T-helper 1 cell treated with Interleukin-12 subunit alpha and Interleukin-12 subunit beta and Interleukin-4 antibody, amounts not matched to agents 30 μg/mL and 1 μg/mL, for 36 hours (primary cell): ENCODE data around the gene USP21.

Experiments used
- H3K27ac Mint-ChIP-seq: one replicate; pipeline ENCODE4 v1.8.0; 2021; ENCODE audit warnings: mild to moderate bottlenecking, mixed read lengths
- H3K27me3 Mint-ChIP-seq: one replicate; pipeline ENCODE4 v1.8.0; 2021; ENCODE audit warnings: low read depth, mixed read lengths
- H3K36me3 Mint-ChIP-seq: one replicate; pipeline ENCODE4 v1.8.0; 2021; ENCODE audit warnings: low read depth, mixed read lengths
- H3K4me1 Mint-ChIP-seq: one replicate; pipeline ENCODE4 v1.8.0; 2021; ENCODE audit warnings: low read depth, mixed read lengths
- H3K4me3 Mint-ChIP-seq: one replicate; pipeline ENCODE4 v1.8.0; 2021; ENCODE audit warnings: mild to moderate bottlenecking, moderate library complexity, mixed read lengths
- H3K9me3 Mint-ChIP-seq: one replicate; pipeline ENCODE4 v1.8.0; 2021; ENCODE audit warnings: mixed read lengths

The USP21 gene

DNA sequence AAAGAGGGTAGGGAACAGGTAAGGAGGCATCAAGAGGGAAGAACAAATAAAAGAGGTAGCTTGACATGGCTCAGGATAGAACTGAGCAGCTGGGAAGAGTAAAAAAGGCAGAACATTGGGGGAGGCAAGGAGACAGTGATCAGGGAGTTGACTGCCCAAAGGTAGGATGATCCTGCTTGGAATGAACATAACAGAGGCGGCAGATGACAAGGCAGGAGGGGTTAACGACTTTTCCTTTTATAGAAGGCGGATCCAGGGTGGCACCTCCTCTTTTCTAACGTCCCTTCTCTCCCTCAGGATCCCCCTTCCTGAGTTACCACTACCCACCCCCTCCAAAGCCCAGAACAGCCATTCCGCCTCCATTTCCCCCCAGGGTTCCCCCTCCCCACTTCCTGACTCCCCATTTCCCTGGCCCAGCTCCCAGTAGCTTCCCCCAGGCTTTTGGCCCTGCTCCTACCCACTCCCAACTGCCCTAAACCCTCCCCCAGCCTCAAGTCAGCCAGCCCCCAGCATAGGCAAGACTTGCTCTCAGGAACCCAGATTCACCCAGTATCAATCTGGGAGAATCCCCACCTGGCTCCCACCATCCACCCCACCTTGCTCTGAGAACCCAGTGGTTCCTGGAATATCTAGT, 40.3 kb downstream of the USP21 start:
- Mint-ChIP-seq H3K4me3 (peak overlapping the region; percentile 39), H3K36me3 (peaks cover 19% of the 10 kb centered on the region), H3K4me1 (peaks cover 56% of the 10 kb centered on the region), H3K27ac (peak overlapping the region; percentile 96), H3K27me3 (no peaks in the 10 kb centered on the region), H3K9me3 (no peaks in the 10 kb centered on the region)

DNA sequence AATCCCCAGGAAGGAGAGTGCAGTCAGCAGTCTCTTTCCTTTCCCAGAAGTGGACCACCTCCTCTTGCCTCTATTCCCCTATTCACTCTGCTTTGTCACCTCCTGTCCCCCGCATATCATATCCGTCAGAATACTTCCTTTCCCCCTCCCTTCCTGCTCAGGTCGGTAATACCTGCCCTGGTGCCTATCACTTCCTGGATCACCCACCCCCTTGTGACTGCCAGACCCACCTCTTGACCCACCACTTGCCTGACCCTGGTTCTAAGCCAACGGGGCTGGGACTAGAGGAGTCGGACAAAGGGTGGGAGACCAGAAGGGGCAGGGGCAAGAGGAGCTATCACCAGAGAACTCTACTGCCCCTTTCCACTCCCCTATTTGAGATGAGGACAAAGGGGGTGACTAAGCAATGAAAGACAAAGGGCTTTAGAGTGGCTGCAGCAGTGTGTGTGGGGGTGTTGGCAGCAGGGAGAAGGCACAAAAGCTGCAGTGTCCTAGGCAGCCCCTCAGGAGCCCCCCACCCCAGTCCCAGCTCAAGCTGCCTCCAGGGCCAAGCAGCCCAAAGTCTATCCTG, 41.2 kb downstream of the USP21 start:
- H3K27me3 Mint-ChIP-seq, result no peaks in the 10 kb centered on the region
- peaks cover 23% of the 10 kb centered on the region for H3K36me3 Mint-ChIP-seq
- H3K27ac Mint-ChIP-seq, result peak overlapping the region; percentile 96
- peaks cover 55% of the 10 kb centered on the region for H3K4me1 Mint-ChIP-seq
- H3K9me3 Mint-ChIP-seq, result no peaks in the 10 kb centered on the region
- H3K4me3 Mint-ChIP-seq, result peak overlapping the region; percentile 39

DNA sequence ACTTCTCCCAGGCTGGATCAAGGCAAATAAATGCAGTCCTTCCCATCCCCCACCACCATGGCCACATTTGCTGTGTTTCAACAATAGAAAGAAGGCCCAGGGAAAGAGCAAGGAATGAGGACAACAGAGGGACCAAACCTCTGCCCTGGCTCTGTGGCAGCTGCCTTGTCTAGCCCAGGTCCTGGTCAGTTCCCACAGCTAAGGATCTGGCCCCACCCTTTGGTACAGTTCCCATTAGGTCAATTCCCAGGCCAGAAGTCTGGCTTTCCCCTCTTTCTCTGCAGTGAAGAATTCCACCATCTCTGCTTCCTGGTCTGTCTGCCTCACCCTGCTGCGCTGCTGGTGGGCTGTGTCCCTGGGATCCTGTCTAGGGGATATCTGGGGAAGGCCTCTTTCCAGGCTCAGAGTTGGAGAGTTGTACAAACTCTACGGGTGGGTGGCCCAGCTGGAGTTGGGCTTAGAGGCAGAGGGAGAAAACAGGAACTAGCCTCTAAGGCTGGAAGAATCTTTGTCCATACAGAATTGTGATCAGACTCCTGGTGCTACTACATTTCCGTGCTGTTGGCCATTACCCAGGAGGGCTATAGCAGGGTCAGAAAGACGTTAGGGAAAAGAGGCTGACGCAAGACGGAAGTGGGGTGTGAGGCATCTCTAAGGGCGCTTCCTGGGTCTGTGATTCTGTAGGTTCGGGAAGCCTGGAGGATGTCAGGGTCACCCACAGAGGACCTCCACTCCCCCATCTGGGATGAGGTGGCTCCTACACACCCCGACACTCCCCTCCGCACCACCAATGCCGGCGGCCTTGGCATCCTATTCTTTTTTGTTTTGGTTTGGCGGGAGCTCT, 41.9 kb downstream of the USP21 start:
- peaks cover 28% of the 10 kb centered on the region for H3K36me3 Mint-ChIP-seq
- no peaks in the 10 kb centered on the region for H3K9me3 Mint-ChIP-seq
- no peaks in the 10 kb centered on the region for H3K27me3 Mint-ChIP-seq
- H3K4me1 Mint-ChIP-seq, result peaks cover 58% of the 10 kb centered on the region
- H3K27ac Mint-ChIP-seq, result peak overlapping the region; percentile 96
- H3K4me3 Mint-ChIP-seq, result peak overlapping the region; percentile 95

DNA sequence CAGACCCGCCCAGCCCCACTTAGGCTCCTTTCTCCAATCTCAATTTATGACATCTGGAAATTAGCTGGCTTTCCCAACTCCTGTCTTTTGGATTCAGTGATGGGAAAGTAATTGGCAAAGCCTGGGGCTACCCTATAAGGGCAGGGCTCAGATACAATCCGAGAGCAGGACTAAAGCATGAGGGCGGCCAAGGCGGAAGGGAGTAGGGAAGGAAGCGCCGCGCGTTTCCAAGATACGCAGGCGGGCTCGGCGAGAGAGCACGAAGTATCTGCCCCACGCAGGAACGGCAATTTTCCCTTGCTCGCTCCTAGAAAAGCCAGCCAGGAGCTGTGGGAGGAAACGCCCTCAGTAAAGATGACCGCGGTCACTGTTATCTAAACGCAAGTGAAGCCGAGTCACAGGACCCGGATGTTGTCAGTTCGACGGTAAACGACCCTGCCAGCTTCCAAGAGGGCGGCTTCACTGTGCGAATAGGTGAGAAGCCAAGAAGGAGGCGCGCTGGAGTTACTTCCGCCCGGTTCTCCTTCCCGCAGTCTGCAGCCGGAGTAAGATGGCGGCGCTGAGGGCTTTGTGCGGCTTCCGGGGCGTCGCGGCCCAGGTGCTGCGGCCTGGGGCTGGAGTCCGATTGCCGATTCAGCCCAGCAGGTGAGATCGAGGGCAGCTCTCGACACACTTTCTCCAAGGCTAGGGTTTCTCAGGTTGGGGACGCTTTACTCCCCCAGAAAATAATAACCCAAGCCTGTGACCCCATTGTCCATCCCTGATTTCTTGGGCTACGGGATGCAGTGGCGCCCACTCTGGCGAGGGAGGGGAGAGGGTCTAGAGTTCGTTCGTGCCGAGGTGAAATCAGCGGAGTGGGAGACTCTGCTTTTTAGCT, 42.8 kb downstream of the USP21 start, which contains the start of gene NDUFS2:
Gene NDUFS2 (plus strand): TSS at position 532 of the 877 bp plus-strand sequence. CDS start 19 bp downstream, at position 551.
- Mint-ChIP-seq H3K36me3 (peaks cover 34% of the 10 kb centered on the region), H3K27me3 (no peaks in the 10 kb centered on the region), H3K9me3 (no peaks in the 10 kb centered on the region), H3K27ac (peak within 1 kb of the TSS; percentile 96), H3K4me3 (peak within 1 kb of the TSS; percentile 95), H3K4me1 (peaks cover 62% of the 10 kb centered on the region)

DNA sequence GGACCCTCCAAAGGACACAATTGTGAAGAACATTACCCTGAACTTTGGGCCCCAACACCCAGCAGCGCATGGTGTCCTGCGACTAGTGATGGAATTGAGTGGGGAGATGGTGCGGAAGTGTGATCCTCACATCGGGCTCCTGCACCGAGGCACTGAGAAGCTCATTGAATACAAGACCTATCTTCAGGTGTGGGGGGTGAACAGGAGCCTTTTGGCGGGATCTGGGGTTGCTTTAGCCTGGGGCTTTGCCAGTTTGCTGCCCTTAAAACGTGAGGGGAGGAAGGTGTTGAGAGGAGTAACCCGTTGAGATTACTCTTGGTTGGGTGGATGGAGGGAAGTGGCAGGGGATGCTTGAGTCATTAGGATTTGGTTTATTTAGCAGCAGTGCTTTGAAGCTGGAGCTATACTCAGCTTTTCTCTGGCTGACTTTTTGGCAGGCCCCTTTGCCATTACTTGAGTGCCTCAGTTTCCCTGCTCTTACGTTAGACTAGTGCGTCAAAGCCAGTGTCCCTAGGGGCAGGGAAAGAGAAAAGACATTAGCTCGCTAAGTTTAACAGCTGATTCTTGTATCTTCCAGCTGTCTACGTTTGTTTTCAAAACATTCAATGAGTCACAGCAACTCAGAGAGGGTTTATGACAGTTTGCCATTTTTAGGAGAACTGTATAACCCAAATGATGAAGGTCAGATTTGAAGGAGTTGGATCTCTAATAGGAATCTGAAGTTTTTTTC, 47.3 kb downstream of the USP21 start:
- Mint-ChIP-seq H3K4me1 (peaks cover 43% of the 10 kb centered on the region), H3K4me3 (no peak overlapping the region), H3K27me3 (no peaks in the 10 kb centered on the region), H3K36me3 (peaks cover 54% of the 10 kb centered on the region), H3K27ac (peak overlapping the region; percentile 38), H3K9me3 (no peaks in the 10 kb centered on the region)

DNA sequence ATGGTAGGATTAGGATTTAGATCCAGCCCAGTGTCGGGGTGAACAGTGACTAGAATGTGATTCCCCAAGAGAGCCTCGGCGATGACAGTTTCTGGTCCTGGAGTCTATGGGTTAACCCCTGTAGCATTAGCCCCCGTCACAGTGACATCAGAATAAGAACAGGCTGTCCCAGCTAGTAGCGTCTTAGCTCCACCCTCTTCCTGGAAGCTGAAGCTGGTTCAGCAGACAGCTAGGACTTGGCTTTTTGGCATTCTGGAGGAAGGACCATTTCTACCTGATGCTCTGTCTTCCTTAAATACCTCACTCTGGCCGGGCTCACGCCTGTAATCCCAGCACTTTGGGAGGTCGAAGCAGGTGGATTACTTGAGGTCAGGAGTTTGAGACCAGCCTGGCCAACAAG, 47.9 kb downstream of the USP21 start:
- peaks cover 40% of the 10 kb centered on the region for H3K4me1 Mint-ChIP-seq
- H3K27me3 Mint-ChIP-seq, result no peaks in the 10 kb centered on the region
- H3K36me3 Mint-ChIP-seq, result peaks cover 59% of the 10 kb centered on the region
- H3K9me3 Mint-ChIP-seq, result no peaks in the 10 kb centered on the region
- H3K27ac Mint-ChIP-seq, result no peak overlapping the region
- H3K4me3 Mint-ChIP-seq, result no peak overlapping the region

DNA sequence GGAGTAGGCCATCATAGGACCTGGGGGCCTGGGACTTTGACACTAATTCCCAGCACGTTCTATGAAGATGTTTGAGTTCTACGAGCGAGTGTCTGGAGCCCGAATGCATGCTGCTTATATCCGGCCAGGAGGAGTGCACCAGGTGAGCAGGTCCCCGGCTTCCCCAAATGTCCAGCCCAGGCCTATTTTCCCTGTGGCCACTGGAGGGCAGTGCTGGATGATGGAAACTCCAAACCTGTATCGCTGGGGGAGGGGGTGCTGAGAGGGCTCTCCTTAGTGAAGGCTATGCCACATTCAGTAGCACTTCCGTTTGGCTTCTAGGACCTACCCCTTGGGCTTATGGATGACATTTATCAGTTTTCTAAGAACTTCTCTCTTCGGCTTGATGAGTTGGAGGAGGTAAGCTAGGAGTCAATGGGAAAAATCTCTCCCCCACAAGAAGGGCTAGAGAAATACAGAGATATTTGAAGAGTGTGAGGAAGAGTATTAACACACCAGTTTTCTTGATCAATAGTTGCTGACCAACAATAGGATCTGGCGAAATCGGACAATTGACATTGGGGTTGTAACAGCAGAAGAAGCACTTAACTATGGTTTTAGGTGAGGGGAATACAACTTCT, 50.6 kb downstream of the USP21 start:
- peaks cover 33% of the 10 kb centered on the region for H3K4me1 Mint-ChIP-seq
- no peak overlapping the region for H3K4me3 Mint-ChIP-seq
- H3K27ac Mint-ChIP-seq, result peak overlapping the region; percentile 27
- no peaks in the 10 kb centered on the region for H3K27me3 Mint-ChIP-seq
- H3K36me3 Mint-ChIP-seq, result peaks cover 62% of the 10 kb centered on the region
- H3K9me3 Mint-ChIP-seq, result no peaks in the 10 kb centered on the region

DNA sequence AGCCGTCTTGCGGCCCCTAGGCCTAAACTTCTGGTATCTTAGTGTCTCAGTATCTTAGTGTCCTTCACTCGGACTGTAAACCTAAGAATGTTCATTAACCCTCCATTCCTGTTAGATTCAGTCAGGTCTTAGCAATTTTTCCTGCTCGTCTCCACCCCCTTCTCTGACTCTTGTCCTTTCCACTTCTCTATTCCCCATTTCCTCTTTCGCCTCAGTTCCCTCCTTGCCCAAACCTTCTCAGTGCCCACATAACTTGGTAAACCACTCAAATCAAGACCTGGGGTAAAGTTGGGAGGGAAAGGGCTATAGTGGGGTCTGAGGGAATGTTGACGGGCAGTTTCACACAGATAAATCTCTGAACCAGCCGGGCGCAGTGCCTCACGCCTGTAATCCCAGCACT, 55.1 kb downstream of the USP21 start:
- Mint-ChIP-seq H3K27ac (peak overlapping the region; percentile 12), H3K4me3 (no peak overlapping the region), H3K9me3 (no peaks in the 10 kb centered on the region), H3K4me1 (peaks cover 35% of the 10 kb centered on the region), H3K36me3 (peaks cover 44% of the 10 kb centered on the region), H3K27me3 (no peaks in the 10 kb centered on the region)

DNA sequence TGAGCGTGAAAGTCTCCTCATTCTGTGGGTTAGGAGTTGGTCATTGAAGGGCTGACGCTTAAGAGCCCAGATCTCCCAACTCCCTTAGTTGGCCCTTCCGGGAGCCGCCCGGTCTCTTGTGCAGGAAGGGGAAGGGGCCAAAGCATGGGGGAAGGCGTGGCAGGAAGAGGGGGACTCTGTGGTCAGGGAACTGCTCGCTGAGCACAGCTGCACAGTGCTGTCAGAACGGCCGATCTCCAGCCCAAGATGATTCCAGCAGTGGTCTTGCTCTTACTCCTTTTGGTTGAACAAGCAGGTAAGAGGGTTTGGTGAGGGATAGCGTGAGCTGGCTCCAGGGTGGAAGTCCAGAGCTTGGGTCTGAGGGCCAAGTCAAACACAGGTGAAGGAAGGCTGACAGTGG, 55.8 kb downstream of the USP21 start, which contains the start of gene FCER1G:
Gene FCER1G (plus strand): TSS at position 220 of the 400 bp plus-strand sequence. CDS start 27 bp downstream, at position 247.
- H3K36me3 Mint-ChIP-seq, result peaks cover 37% of the 10 kb centered on the region

More for the DNA sequence above, 55.8 kb downstream of the USP21 start, which contains the start of gene FCER1G:
- Mint-ChIP-seq H3K4me1 (peaks cover 29% of the 10 kb centered on the region), H3K4me3 (peak within 1 kb of the TSS; percentile 12), H3K27me3 (no peaks in the 10 kb centered on the region), H3K27ac (peak within 1 kb of the TSS; percentile 52), H3K9me3 (no peaks in the 10 kb centered on the region)
